ENCODE results near the gene KLHL29. TPM values are rescaled to one million over a fixed set of nuclear protein-coding genes. Genes with fewer than 3 reads are reported as not detected.
A peak's percentile ranks its signal among the peaks of the same experiment; 100 is the strongest.

The KLHL29 gene
- polyA plus RNA-seq, 1 of the 3 experiments (the other 2 are of a cell fraction) = 4.6 TPM

DNA sequence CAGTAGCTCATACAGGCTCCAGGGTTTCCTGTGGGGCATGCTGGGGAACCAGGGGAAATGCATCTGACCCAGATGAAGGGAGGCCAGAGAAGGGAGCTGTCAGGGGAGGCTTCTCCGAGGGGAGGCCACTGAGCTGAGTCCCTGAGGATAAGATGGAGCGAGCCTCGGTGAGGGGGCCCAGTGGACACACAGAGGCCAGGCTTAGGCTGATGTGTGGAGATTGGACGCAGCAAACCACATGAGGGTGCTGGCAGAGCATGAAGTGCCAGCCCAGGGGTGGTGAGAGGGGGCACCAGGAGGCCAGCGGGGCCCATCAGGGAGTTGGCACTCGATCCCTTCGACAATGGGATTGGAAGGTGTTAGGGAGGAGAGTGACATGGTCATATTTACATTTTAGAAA, 235.0 kb downstream of the KLHL29 start:
- H3K9ac ChIP-seq = no peak overlapping the region
- H4K20me1 ChIP-seq (ENCODE audit: insufficient read depth) = no peaks in the 10 kb centered on the region
- H3K4me1 ChIP-seq (ENCODE audit: control insufficient read depth in 1 of 2, insufficient read depth in 2 of 2, low read depth in 1 of 2, low read length in 1 of 2) = peaks cover 8 to 82% of the 10 kb centered on the region in 2 experiments; a peak in 3 of 4 replicates
- no peak overlapping the region for H3K4me2 ChIP-seq
- no peak overlapping the region for H3K4me3 ChIP-seq (ENCODE audit: low read depth in 2 of 2, low read length in 1 of 2)
- no peaks in the 10 kb centered on the region for H3F3A ChIP-seq (replicated peaks; ENCODE audit: insufficient read depth)
- ChIA-PET POLR2A (interaction anchor here (0.6 to 1.8 kb wide), 2 partner anchors 18 to 937 kb away, joined by 3 to 4 read pairs; no protein-coding TSS in a partner anchor), CTCF (interaction anchor here (0.6 to 1.8 kb wide), 6 partner anchors 12 to 215 kb away, joined by 3 to 6 read pairs (median 4); no protein-coding TSS in a partner anchor)
- H3K27me3 ChIP-seq (ENCODE audit: insufficient read depth) = no peaks in the 10 kb centered on the region
- TF ChIP-seq TEAD4 (IDR thresholded peaks at IDR 0.05; ENCODE audit: borderline replicate concordance, insufficient read depth) = no peak
- TF ChIP-seq TAF1 (IDR thresholded peaks at IDR 0.05; ENCODE audit: borderline replicate concordance, low read depth, low read length) = no peak
- TF ChIP-seq REST (IDR thresholded peaks at IDR 0.05; ENCODE audit: low read depth, low read length) = no peak
- TF ChIP-seq EP300 (IDR thresholded peaks at IDR 0.05; ENCODE audit: borderline replicate concordance in 1 of 2, low read depth in 1 of 2, low read length in 1 of 2) = no peak
- TF ChIP-seq, protein P1, sequence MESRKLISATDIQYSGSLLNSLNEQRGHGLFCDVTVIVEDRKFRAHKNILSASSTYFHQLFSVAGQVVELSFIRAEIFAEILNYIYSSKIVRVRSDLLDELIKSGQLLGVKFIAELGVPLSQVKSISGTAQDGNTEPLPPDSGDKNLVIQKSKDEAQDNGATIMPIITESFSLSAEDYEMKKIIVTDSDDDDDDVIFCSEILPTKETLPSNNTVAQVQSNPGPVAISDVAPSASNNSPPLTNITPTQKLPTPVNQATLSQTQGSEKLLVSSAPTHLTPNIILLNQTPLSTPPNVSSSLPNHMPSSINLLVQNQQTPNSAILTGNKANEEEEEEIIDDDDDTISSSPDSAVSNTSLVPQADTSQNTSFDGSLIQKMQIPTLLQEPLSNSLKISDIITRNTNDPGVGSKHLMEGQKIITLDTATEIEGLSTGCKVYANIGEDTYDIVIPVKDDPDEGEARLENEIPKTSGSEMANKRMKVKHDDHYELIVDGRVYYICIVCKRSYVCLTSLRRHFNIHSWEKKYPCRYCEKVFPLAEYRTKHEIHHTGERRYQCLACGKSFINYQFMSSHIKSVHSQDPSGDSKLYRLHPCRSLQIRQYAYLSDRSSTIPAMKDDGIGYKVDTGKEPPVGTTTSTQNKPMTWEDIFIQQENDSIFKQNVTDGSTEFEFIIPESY (IDR thresholded peaks at IDR 0.05; ENCODE audit: borderline replicate concordance, low read depth) = no peak
- no peak for TF ChIP-seq ELF1 (IDR thresholded peaks at IDR 0.05)
- no peak for TF ChIP-seq FOXM1 (IDR thresholded peaks at IDR 0.05; ENCODE audit: low read depth)
- no peak for TF ChIP-seq POLR2AphosphoS5 (IDR thresholded peaks at IDR 0.05; ENCODE audit: low read depth, low read length)
- TF ChIP-seq MEF2A (IDR thresholded peaks at IDR 0.05; ENCODE audit: borderline replicate concordance, low read depth) = no peak
- no peak for DNase-seq
- 83% methylated on average over 7 of the region's 7 CpGs for WGBS (ENCODE audit: low lambda C conversion rate)
- no peak overlapping the region for H2AFZ ChIP-seq (ENCODE audit: low read depth)
- H3K79me2 ChIP-seq (ENCODE audit: insufficient read depth) = no peaks in the 10 kb centered on the region
- H3K9me2 ChIP-seq = no peaks in the 10 kb centered on the region
- no peaks in the 10 kb centered on the region for H3K36me3 ChIP-seq (replicated peaks in 1 of 2; ENCODE audit: control insufficient read depth in 1 of 2, insufficient read depth in 2 of 2, low read length in 1 of 2)
- H3K27ac ChIP-seq (ENCODE audit: low read depth in 2 of 2, low read length in 1 of 2) = peak overlapping the region in 1 of 2 experiments; percentile 86; a peak in 1 of 4 replicates
- H3K9me3 ChIP-seq = no peaks in the 10 kb centered on the region

DNA sequence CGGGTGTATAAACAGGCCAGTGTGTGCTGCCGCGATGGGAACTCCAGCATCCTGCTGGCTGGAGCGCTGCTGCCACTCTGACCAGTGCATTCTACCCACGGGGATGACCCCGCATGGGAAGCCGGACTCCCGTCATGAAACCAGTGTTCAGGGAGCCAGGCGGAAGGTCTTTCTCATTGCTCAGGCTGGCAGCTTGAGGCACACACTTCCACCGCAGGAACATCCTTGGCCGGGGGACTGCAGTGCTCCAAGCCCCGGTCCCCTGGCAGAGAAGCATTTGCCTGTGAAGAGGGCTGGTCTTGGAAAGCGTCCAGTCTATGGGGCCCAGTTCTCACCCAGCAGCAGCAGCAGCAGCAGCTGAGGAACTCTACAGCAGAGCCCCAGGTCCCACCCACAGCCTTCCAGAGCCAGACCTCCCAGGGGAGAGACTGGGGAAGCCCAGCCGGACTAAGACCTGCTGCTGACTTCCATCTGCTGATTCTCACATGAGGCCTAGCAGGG, 235.9 kb downstream of the KLHL29 start:
- 79% methylated on average over 13 of the region's 14 CpGs for WGBS (ENCODE audit: low lambda C conversion rate)

More for the DNA sequence above, 235.9 kb downstream of the KLHL29 start:
- no peak overlapping the region for H3K4me3 ChIP-seq (ENCODE audit: low read depth in 2 of 2, low read length in 1 of 2)
- no peak overlapping the region for H3K4me2 ChIP-seq
- TF ChIP-seq MAX (IDR thresholded peaks at IDR 0.05; ENCODE audit: low read depth) = no peak
- TF ChIP-seq FOSL2 (IDR thresholded peaks at IDR 0.05; ENCODE audit: borderline replicate concordance, low read depth) = no peak
- no peak for TF ChIP-seq MXI1 (IDR thresholded peaks at IDR 0.05; ENCODE audit: low read depth, low read length)
- peak; percentile 9; the same call in 1 of the 2 replicates for TF ChIP-seq SMC3 (IDR thresholded peaks at IDR 0.05; ENCODE audit: low read depth, low read length)
- TF ChIP-seq, protein P2, sequence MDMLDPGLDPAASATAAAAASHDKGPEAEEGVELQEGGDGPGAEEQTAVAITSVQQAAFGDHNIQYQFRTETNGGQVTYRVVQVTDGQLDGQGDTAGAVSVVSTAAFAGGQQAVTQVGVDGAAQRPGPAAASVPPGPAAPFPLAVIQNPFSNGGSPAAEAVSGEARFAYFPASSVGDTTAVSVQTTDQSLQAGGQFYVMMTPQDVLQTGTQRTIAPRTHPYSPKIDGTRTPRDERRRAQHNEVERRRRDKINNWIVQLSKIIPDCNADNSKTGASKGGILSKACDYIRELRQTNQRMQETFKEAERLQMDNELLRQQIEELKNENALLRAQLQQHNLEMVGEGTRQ (IDR thresholded peaks at IDR 0.05; ENCODE audit: borderline replicate concordance, low read depth, low read length) = no peak
- TF ChIP-seq RAD21 (IDR thresholded peaks at IDR 0.05; ENCODE audit: low read length) = 0 out of 2 replicates have a peak, but pooled peaks have one; percentile 4
- TF ChIP-seq REST (IDR thresholded peaks at IDR 0.05; ENCODE audit: low read depth, low read length) = no peak
- H3K79me2 ChIP-seq (ENCODE audit: insufficient read depth) = no peaks in the 10 kb centered on the region
- no peaks in the 10 kb centered on the region for H3K27me3 ChIP-seq (ENCODE audit: insufficient read depth)
- peak; percentile 80 for DNase-seq
- no peaks in the 10 kb centered on the region for H3F3A ChIP-seq (replicated peaks; ENCODE audit: insufficient read depth)
- POLR2A ChIA-PET = interaction anchor here (1.8 kb wide), 1 partner anchor 17 kb away, joined by 4 read pairs; no protein-coding TSS in a partner anchor
- H3K36me3 ChIP-seq (replicated peaks in 1 of 2; ENCODE audit: control insufficient read depth in 1 of 2, insufficient read depth in 2 of 2, low read length in 1 of 2) = no peaks in the 10 kb centered on the region
- H3K9me2 ChIP-seq = no peaks in the 10 kb centered on the region
- no peak overlapping the region for H3K9ac ChIP-seq
- H3K27ac ChIP-seq (ENCODE audit: low read depth in 2 of 2, low read length in 1 of 2) = peak overlapping the region in 1 of 2 experiments; percentile 82; a peak in 2 of 4 replicates
- H4K20me1 ChIP-seq (ENCODE audit: insufficient read depth) = no peaks in the 10 kb centered on the region
- H2AFZ ChIP-seq (ENCODE audit: low read depth) = no peak overlapping the region
- CTCF ChIA-PET = interaction anchor here (0.6 to 1.6 kb wide), 4 partner anchors 12 to 463 kb away, joined by 3 to 7 read pairs (median 4); no protein-coding TSS in a partner anchor
- peaks cover 8 to 73% of the 10 kb centered on the region in 2 experiments; a peak in 3 of 4 replicates for H3K4me1 ChIP-seq (ENCODE audit: control insufficient read depth in 1 of 2, insufficient read depth in 2 of 2, low read depth in 1 of 2, low read length in 1 of 2)
- no peaks in the 10 kb centered on the region for H3K9me3 ChIP-seq

Data from SK-N-SH (cell line).